ENCODE data around the gene ITPK1.

DNA sequence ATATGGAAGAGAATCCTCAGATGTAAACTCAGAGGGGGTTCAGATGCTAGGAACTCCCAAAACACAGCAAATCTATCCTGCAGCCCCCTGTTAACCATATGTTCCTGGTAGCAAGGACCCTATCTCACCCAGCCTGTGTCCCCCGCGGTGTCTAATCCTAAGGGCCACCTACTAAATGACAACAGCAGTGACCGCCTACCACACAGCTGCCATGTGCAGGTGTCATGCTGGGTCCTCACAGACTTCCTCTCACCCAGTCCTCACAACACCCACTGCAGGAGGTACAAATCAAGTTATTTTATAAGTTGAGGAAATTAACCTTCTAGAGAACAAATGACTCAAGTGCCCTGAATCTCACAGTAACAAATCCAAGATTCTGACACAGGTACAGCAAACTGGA is 73.9 kb downstream of the ITPK1 start:
- TF ChIP-seq, protein P1, sequence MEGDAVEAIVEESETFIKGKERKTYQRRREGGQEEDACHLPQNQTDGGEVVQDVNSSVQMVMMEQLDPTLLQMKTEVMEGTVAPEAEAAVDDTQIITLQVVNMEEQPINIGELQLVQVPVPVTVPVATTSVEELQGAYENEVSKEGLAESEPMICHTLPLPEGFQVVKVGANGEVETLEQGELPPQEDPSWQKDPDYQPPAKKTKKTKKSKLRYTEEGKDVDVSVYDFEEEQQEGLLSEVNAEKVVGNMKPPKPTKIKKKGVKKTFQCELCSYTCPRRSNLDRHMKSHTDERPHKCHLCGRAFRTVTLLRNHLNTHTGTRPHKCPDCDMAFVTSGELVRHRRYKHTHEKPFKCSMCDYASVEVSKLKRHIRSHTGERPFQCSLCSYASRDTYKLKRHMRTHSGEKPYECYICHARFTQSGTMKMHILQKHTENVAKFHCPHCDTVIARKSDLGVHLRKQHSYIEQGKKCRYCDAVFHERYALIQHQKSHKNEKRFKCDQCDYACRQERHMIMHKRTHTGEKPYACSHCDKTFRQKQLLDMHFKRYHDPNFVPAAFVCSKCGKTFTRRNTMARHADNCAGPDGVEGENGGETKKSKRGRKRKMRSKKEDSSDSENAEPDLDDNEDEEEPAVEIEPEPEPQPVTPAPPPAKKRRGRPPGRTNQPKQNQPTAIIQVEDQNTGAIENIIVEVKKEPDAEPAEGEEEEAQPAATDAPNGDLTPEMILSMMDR (conservative IDR thresholded peaks at IDR 0.05 in 1 of 2, IDR thresholded peaks at IDR 0.05 in 1 of 2; ENCODE audit: extremely low read depth in 1 of 2, insufficient read depth in 1 of 2, low read depth in 1 of 2, low read length in 2 of 2) = no peak
- no peak for TF ChIP-seq EZH2 (IDR thresholded peaks at IDR 0.05; ENCODE audit: borderline replicate concordance, low read length)

Data from mammary epithelial cell (primary cell).